ENCODE measurements around the gene EHD4. TPM values are rescaled to one million over a fixed set of nuclear protein-coding genes. Genes with fewer than 3 reads are reported as not detected.

EHD4 gene
- total RNA-seq, 2 donors from 2014 or later, result 18.4 to 22.6 TPM

DNA sequence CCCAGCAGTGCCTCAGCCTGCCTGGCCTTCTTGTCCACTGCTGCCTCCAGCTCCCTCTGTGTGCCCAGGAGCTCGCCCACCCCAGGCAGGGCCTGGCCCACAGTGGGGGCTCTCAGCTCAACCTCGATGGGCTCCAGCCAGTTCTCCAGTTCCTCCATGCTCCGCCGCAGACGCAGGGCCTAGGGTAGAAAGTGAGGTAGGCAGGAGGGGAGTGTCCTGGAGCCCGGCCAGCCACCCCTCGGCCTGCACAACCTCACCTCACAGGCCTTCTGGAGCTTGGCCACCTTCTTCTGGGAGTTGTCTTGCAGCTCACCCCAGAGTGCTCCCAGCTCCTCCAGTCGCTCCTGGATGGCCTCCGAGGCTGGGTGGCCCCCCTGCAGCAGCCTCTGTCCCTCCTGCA, 115.0 kb downstream of the EHD4 start:
- 83% methylated on average over 9 of the region's 9 CpGs for WGBS

DNA sequence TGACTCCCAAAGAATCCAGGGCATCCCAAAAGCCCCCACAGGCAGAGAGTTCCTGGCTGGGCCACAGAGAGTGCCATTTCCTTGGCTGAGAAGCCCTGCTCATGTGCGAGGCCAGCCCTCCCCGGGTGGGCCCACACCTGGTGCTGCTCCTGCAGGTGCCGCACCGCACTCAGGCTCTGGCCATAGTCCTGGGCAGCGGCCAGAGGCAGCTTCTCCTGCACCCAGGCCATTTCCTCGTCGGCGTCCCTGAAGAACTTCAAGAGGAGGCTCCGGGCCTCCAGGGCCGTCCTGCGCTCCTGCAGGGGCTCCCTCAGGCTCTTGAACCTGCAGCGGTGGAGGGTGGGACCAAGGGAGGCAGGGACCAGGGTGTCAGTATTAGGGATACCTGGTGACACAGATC, 115.6 kb downstream of the EHD4 start:
- intact Hi-C loops (cut with DNase I), result no loop called here

More for the DNA sequence above, 115.0 kb downstream of the EHD4 start:
- no peak overlapping the region for H3K4me3 ChIP-seq
- no peak for DNase-seq (ENCODE audit: low spot score)
- no peaks in the 10 kb centered on the region for H3K36me3 ChIP-seq
- TF ChIP-seq, protein P1, sequence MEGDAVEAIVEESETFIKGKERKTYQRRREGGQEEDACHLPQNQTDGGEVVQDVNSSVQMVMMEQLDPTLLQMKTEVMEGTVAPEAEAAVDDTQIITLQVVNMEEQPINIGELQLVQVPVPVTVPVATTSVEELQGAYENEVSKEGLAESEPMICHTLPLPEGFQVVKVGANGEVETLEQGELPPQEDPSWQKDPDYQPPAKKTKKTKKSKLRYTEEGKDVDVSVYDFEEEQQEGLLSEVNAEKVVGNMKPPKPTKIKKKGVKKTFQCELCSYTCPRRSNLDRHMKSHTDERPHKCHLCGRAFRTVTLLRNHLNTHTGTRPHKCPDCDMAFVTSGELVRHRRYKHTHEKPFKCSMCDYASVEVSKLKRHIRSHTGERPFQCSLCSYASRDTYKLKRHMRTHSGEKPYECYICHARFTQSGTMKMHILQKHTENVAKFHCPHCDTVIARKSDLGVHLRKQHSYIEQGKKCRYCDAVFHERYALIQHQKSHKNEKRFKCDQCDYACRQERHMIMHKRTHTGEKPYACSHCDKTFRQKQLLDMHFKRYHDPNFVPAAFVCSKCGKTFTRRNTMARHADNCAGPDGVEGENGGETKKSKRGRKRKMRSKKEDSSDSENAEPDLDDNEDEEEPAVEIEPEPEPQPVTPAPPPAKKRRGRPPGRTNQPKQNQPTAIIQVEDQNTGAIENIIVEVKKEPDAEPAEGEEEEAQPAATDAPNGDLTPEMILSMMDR (IDR thresholded peaks at IDR 0.05), result no peak
- TF ChIP-seq POLR2AphosphoS5 (IDR thresholded peaks at IDR 0.05), result no peak
- no peak for TF ChIP-seq POLR2A (IDR thresholded peaks at IDR 0.05)
- no peaks in the 10 kb centered on the region for H3K27me3 ChIP-seq (replicated peaks; ENCODE audit: insufficient read depth)
- intact Hi-C loops (cut with DNase I), result no loop called here
- no peaks in the 10 kb centered on the region for H3K4me1 ChIP-seq (replicated peaks)
- no peak overlapping the region for H3K27ac ChIP-seq
- no peaks in the 10 kb centered on the region for H3K9me3 ChIP-seq

DNA sequence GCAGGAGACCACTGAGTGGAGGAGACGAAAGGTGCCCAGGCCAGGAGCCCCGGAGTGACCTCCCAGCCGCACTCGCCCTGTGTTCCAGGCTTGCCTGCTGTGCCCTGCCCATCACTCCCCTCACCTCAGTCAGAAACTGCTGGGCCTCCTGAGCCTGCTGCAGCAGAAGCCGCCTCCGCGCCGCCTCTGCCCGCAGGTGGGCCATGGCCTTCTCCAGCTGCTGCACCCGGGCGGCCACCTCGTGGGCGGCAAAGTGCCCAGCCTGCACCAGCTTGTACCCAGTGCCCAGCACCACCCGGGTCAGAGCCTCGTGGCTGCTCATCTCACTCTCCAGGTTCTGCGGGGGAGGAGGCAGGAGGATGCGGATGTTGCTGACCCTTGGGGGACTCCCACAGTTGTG, 116.1 kb downstream of the EHD4 start:
- no peaks in the 10 kb centered on the region for H3K4me1 ChIP-seq (replicated peaks)
- intact Hi-C loops (cut with DNase I), result no loop called here
- no peaks in the 10 kb centered on the region for H3K27me3 ChIP-seq (replicated peaks; ENCODE audit: insufficient read depth)

More for the DNA sequence above, 115.6 kb downstream of the EHD4 start:
- Histone ChIP-seq H3K4me1 (replicated peaks) (no peaks in the 10 kb centered on the region), H3K9me3 (no peaks in the 10 kb centered on the region), H3K4me3 (no peak overlapping the region), H3K27me3 (replicated peaks; ENCODE audit: insufficient read depth) (no peaks in the 10 kb centered on the region), H3K27ac (no peak overlapping the region), H3K36me3 (no peaks in the 10 kb centered on the region)
- 96% methylated on average over 9 of the region's 12 CpGs for WGBS
- TF ChIP-seq, protein P1 (IDR thresholded peaks at IDR 0.05), result no peak
- TF ChIP-seq POLR2A (IDR thresholded peaks at IDR 0.05), result no peak
- no peak for TF ChIP-seq POLR2AphosphoS5 (IDR thresholded peaks at IDR 0.05)
- DNase-seq (ENCODE audit: low spot score), result no peak

DNA sequence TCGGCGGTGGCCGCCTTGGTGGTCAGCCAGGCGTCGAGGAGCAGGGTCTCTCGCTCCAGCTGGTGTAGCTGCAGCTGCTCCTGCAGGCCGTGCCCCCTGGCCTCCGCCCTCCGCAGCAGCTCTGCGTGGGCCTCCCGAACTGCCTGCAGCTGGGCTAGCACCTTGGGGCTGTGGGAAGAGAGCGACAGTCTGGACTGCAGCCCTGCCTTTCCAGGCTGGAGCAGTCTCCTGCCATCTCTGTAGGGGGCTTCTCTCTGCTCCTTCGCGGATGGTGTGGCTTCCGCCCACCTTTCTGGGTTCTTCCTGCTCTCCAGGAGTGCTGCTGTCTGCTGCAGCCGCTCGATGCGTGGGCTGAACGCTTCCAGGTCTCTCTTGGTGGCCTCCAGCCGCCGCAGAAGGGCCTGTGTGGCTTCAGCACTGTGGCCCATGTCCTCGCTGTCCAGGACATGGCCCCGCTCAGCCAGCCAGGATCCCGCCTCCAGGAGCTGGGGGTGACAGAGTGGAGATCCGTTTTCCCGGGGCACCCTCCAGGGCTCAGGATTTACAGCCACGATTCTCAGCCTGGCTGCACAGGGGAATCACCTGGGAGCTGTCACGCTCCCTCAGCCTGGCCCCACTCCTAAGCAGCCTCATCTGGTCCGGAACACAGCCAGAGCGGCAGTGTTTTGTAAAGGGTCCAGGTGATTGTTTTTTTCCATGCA, 116.9 kb downstream of the EHD4 start:
- intact Hi-C loops (cut with DNase I), result no loop called here
- H3K27ac ChIP-seq, result no peak overlapping the region
- H3K36me3 ChIP-seq, result no peaks in the 10 kb centered on the region
- WGBS, result 58% methylated on average over 30 of the region's 30 CpGs
- DNase-seq (ENCODE audit: low spot score), result no peak
- no peak overlapping the region for H3K4me3 ChIP-seq
- H3K4me1 ChIP-seq (replicated peaks), result no peaks in the 10 kb centered on the region
- H3K9me3 ChIP-seq, result no peaks in the 10 kb centered on the region
- TF ChIP-seq POLR2AphosphoS5 (IDR thresholded peaks at IDR 0.05) (no peak), POLR2A (IDR thresholded peaks at IDR 0.05) (no peak)
- TF ChIP-seq, protein P1 (IDR thresholded peaks at IDR 0.05), result no peak
- H3K27me3 ChIP-seq (replicated peaks; ENCODE audit: insufficient read depth), result no peaks in the 10 kb centered on the region

More for the DNA sequence above, 116.1 kb downstream of the EHD4 start:
- TF ChIP-seq POLR2AphosphoS5 (IDR thresholded peaks at IDR 0.05) (no peak), POLR2A (IDR thresholded peaks at IDR 0.05) (no peak)
- TF ChIP-seq, protein P1 (IDR thresholded peaks at IDR 0.05), result no peak
- H3K4me3 ChIP-seq, result no peak overlapping the region
- H3K27ac ChIP-seq, result no peak overlapping the region
- WGBS, result 81% methylated on average over 16 of the region's 17 CpGs
- H3K9me3 ChIP-seq, result no peaks in the 10 kb centered on the region
- H3K36me3 ChIP-seq, result no peaks in the 10 kb centered on the region
- DNase-seq (ENCODE audit: low spot score), result no peak

DNA sequence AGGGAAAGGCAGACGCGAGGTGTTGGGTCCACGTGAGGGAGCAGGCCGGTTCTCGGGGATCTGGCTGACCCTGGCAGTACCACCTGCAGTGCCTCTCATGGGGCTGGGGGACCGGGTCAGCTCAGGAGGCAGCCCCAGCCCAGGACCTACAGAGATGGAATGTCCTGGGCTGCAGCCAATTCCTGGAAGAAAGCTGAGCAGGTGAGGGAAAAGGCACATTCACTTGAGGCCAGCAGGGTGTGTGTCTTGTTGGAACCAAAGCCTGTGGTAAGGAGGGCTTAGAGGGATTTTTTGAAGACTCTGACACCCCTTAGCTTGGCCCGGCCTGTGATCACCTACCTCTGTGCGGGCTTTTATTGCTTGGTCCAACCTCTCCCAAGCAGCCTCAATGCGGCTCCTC, 117.9 kb downstream of the EHD4 start:
- TF ChIP-seq POLR2A (IDR thresholded peaks at IDR 0.05) (no peak), POLR2AphosphoS5 (IDR thresholded peaks at IDR 0.05) (no peak)
- TF ChIP-seq, protein P1 (IDR thresholded peaks at IDR 0.05), result no peak
- intact Hi-C loops (cut with DNase I), result no loop called here
- no peaks in the 10 kb centered on the region for H3K9me3 ChIP-seq
- H3K4me3 ChIP-seq, result no peak overlapping the region
- H3K27ac ChIP-seq, result no peak overlapping the region
- H3K36me3 ChIP-seq, result no peaks in the 10 kb centered on the region
- 78% methylated on average over 9 of the region's 9 CpGs for WGBS
- H3K27me3 ChIP-seq (replicated peaks; ENCODE audit: insufficient read depth), result no peaks in the 10 kb centered on the region
- H3K4me1 ChIP-seq (replicated peaks), result no peaks in the 10 kb centered on the region
- DNase-seq (ENCODE audit: low spot score), result no peak
